ENCODE data around the gene SFXN4. TPM values are rescaled to one million over a fixed set of nuclear protein-coding genes. Genes with fewer than 3 reads are reported as not detected.
A peak's percentile ranks its signal among the peaks of the same experiment; 100 is the strongest.

SFXN4 gene
- total and polyA plus RNA-seq, 2 of the 4 experiments (the other 2 are of a cell fraction) = 12.0 to 12.5 TPM

- Histone ChIP-seq H4K8ac (ENCODE audit: low read depth in 2 of 2, low read length in 2 of 2) (peak overlapping the region in 1 of 2 experiments; percentile 29; a peak in 1 of 4 replicates), H3K4me2 (ENCODE audit: low read depth, low read length) (no peak overlapping the region), H2BK20ac (ENCODE audit: low read depth, low read length) (no peak overlapping the region), H2AK9ac (replicated peaks; ENCODE audit: low read depth, low read length, poor library complexity) (no peak overlapping the region), H3K4me3 (ENCODE audit: insufficient read depth, low read depth, low read length) (no peak overlapping the region), H2AK5ac (ENCODE audit: low read depth, low read length) (no peak overlapping the region), H2BK5ac (ENCODE audit: low read depth, low read length, poor library complexity, severe bottlenecking) (peak overlapping the region; percentile 85), H3K9me1 (ENCODE audit: insufficient read depth, low read length) (peaks cover 4% of the 10 kb centered on the region; the same call in 1 of the 2 replicates), H3K4ac (ENCODE audit: low read depth, low read length) (peak overlapping the region; percentile 55; the same call in 1 of the 2 replicates), H3K4me1 (ENCODE audit: control insufficient read depth, insufficient read depth, low read length) (peaks cover 2% of the 10 kb centered on the region; the same call in 1 of the 2 replicates), H3K9me3 (ENCODE audit: control insufficient read depth, insufficient read depth, low read length) (no peaks in the 10 kb centered on the region), H3K79me1 (ENCODE audit: low read depth in 1 of 2, low read length in 2 of 2) (peaks cover 2 to 29% of the 10 kb centered on the region in 2 experiments; a peak in 3 of 4 replicates), H2BK120ac (ENCODE audit: low read depth, low read length) (peak overlapping the region; percentile 58; the same call in 1 of the 2 replicates), H3K27me3 (ENCODE audit: control insufficient read depth, insufficient read depth, low read length) (no peaks in the 10 kb centered on the region), H3K23ac (ENCODE audit: low read depth, low read length) (no peak overlapping the region), H3K9ac (ENCODE audit: low read depth, low read length) (no peak overlapping the region), H3K56ac (ENCODE audit: extremely low read depth, insufficient read depth, low read length) (no peak overlapping the region), H3K36me3 (ENCODE audit: control insufficient read depth, insufficient read depth, low read length) (peaks cover 54% of the 10 kb centered on the region), H3K14ac (replicated peaks; ENCODE audit: low read depth, low read length) (no peak overlapping the region), H4K5ac (ENCODE audit: low read depth, low read length) (no peak overlapping the region), H2AFZ (replicated peaks; ENCODE audit: low read length, poor library complexity) (no peak overlapping the region), H3K18ac (ENCODE audit: low read depth, low read length) (0 out of 2 replicates have a peak overlapping the region, but pooled peaks have one; percentile 33), H4K20me1 (ENCODE audit: insufficient read depth, low read length) (peaks cover 4% of the 10 kb centered on the region; the same call in 1 of the 2 replicates), H3K27ac (ENCODE audit: insufficient read depth, low read length) (peak overlapping the region; percentile 66; the same call in 1 of the 2 replicates), H4K91ac (ENCODE audit: insufficient read depth, low read depth, low read length) (peak overlapping the region; percentile 35; the same call in 1 of the 2 replicates), H2BK15ac (ENCODE audit: low read depth, low read length) (no peak overlapping the region)
- TF ChIP-seq ELK1 (IDR thresholded peaks at IDR 0.05; ENCODE audit: borderline replicate concordance, low read depth, low read length) (no peak), MXI1 (IDR thresholded peaks at IDR 0.05; ENCODE audit: borderline replicate concordance, low read depth, low read length) (no peak)
- in situ Hi-C loops (cut with MboI; ENCODE audit: low sequenced_read_pairs) (no loop called here), dilution Hi-C loops (cut with HindIII; ENCODE audit: low sequenced_read_pairs, unreplicated experiment) (no loop called here), intact Hi-C loops (cut with micrococcal nuclease) (no loop called here)
- CTCF ChIA-PET = interaction anchor here (1.0 kb wide), 1 partner anchor 10 kb away, joined by 3 read pairs; no protein-coding TSS in a partner anchor
- ATAC-seq (ENCODE audit: low read depth) (no peak), DNase-seq (no peak)
- POLR2A ChIA-PET (ENCODE audit: unreplicated experiment) = no interaction called here
- BruUV-seq (replicated peaks) = no TSS peak
- no CpG with 5 or more reads among the region's 2 CpGs for WGBS, 2 experiments (ENCODE audit: extremely low coverage in 2 of 2, insufficient read length in 1 of 2)
These were observed 44.6 kb downstream of the SFXN4 start for GRCh38 chr10:119120875-119121274.

All from IMR-90 (cell line).